Measurements from ENCODE around the gene SPINK14. TPM values are rescaled to one million over a fixed set of nuclear protein-coding genes. Genes with fewer than 3 reads are reported as not detected.

The SPINK14 gene
- not detected for total RNA-seq
- polyA plus RNA-seq, result not detected

- Mint-ChIP-seq H3K27me3 (no peaks in the 10 kb centered on the region), H3K27ac (no peak within 1 kb of the TSS), H3K36me3 (no peaks in the 10 kb centered on the region), H3K4me1 (no peaks in the 10 kb centered on the region), H3K4me3 (no peak within 1 kb of the TSS), H3K9me3 (no peaks in the 10 kb centered on the region)
- CTCF ChIA-PET (ENCODE audit: partially characterized antibody), result no interaction called here
- POLR2A ChIA-PET (ENCODE audit: partially characterized antibody), result no interaction called here
- H3K4me1 ChIP-seq (ENCODE audit: insufficient read depth, low read length), result no peaks in the 10 kb centered on the region
- no peak within 1 kb of the TSS for H3K27ac ChIP-seq (ENCODE audit: low read depth, low read length)
- H3K4me3 ChIP-seq (ENCODE audit: low read length in 2 of 2), result no peak within 1 kb of the TSS
- H3K27me3 ChIP-seq (ENCODE audit: insufficient read depth, low read length), result no peaks in the 10 kb centered on the region
- no peak for DNase-seq
- H3K36me3 ChIP-seq (ENCODE audit: insufficient read depth, low read length), result no peaks in the 10 kb centered on the region
- H3K9me3 ChIP-seq (ENCODE audit: control insufficient read depth in 1 of 2, low read length in 2 of 2), result no peaks in the 10 kb centered on the region
- intact Hi-C loops (cut with micrococcal nuclease), result no loop called here
These were observed at the start of gene SPINK14 for GRCh38 chr5:148168246-148168645. Gene SPINK14, plus strand, starts transcription at chr5:148168546. Its CDS starts 1,187 bp downstream, at chr5:148169733.

GRCh38 chr5:148120317-148120716 lies 48.0 kb upstream of the SPINK14 start:
- Mint-ChIP-seq H3K4me1 (no peaks in the 10 kb centered on the region), H3K27ac (no peak overlapping the region), H3K27me3 (peaks cover 0 to 2% of the 10 kb centered on the region in 2 donors), H3K9me3 (no peaks in the 10 kb centered on the region), H3K36me3 (no peaks in the 10 kb centered on the region), H3K4me3 (peak overlapping the region in 1 of 8 donors; percentile 4)
- no peaks in the 10 kb centered on the region for H3K36me3 ChIP-seq (ENCODE audit: insufficient read depth, low read length)
- POLR2A ChIA-PET (ENCODE audit: partially characterized antibody), result no interaction called here
- H3K9me3 ChIP-seq (ENCODE audit: control insufficient read depth in 1 of 2, low read length in 2 of 2), result no peaks in the 10 kb centered on the region
- no peaks in the 10 kb centered on the region for H3K27me3 ChIP-seq (ENCODE audit: insufficient read depth, low read length)
- DNase-seq, result no peak
- intact Hi-C loops (cut with micrococcal nuclease), result no loop called here
- no peak overlapping the region for H3K27ac ChIP-seq (ENCODE audit: low read depth, low read length)
- CTCF ChIA-PET (ENCODE audit: partially characterized antibody), result no interaction called here
- H3K4me1 ChIP-seq (ENCODE audit: insufficient read depth, low read length), result no peaks in the 10 kb centered on the region
- no peak overlapping the region for H3K4me3 ChIP-seq (ENCODE audit: low read length in 2 of 2)

- Mint-ChIP-seq H3K9me3 (no peaks in the 10 kb centered on the region), H3K4me1 (no peaks in the 10 kb centered on the region), H3K4me3 (no peak overlapping the region), H3K36me3 (no peaks in the 10 kb centered on the region), H3K27me3 (peaks cover 0 to 2% of the 10 kb centered on the region in 2 donors), H3K27ac (no peak overlapping the region)
- ChIA-PET POLR2A (ENCODE audit: partially characterized antibody) (no interaction called here), CTCF (ENCODE audit: partially characterized antibody) (no interaction called here)
- Histone ChIP-seq H3K27me3 (ENCODE audit: insufficient read depth, low read length) (no peaks in the 10 kb centered on the region), H3K4me1 (ENCODE audit: insufficient read depth, low read length) (no peaks in the 10 kb centered on the region), H3K27ac (ENCODE audit: low read depth, low read length) (no peak overlapping the region), H3K9me3 (ENCODE audit: control insufficient read depth in 1 of 2, low read length in 2 of 2) (no peaks in the 10 kb centered on the region), H3K4me3 (ENCODE audit: low read length in 2 of 2) (no peak overlapping the region), H3K36me3 (ENCODE audit: insufficient read depth, low read length) (no peaks in the 10 kb centered on the region)
- intact Hi-C loops (cut with micrococcal nuclease), result no loop called here
- DNase-seq, result no peak
These were observed 42.7 kb upstream of the SPINK14 start for GRCh38 chr5:148125641-148126040.

- H3K36me3 Mint-ChIP-seq, result no peaks in the 10 kb centered on the region
- POLR2A ChIA-PET (ENCODE audit: partially characterized antibody), result no interaction called here
- no peaks in the 10 kb centered on the region for H3K36me3 ChIP-seq (ENCODE audit: insufficient read depth, low read length)
- no peaks in the 10 kb centered on the region for H3K9me3 ChIP-seq (ENCODE audit: control insufficient read depth in 1 of 2, low read length in 2 of 2)
- intact Hi-C loops (cut with micrococcal nuclease), result no loop called here
- no peak for DNase-seq
- H3K4me3 ChIP-seq (ENCODE audit: low read length in 2 of 2), result no peak overlapping the region
- H3K27ac ChIP-seq (ENCODE audit: low read depth, low read length), result no peak overlapping the region
- peaks cover 0 to 4% of the 10 kb centered on the region in 2 donors for H3K27me3 Mint-ChIP-seq
- CTCF ChIA-PET (ENCODE audit: partially characterized antibody), result no interaction called here
- no peaks in the 10 kb centered on the region for H3K4me1 ChIP-seq (ENCODE audit: insufficient read depth, low read length)
- H3K9me3 Mint-ChIP-seq, result no peaks in the 10 kb centered on the region
- H3K27ac Mint-ChIP-seq, result no peak overlapping the region
- H3K4me3 Mint-ChIP-seq, result no peak overlapping the region
- H3K27me3 ChIP-seq (ENCODE audit: insufficient read depth, low read length), result no peaks in the 10 kb centered on the region
- H3K4me1 Mint-ChIP-seq, result no peaks in the 10 kb centered on the region
These were observed 33.0 kb upstream of the SPINK14 start for GRCh38 chr5:148135091-148136048.

- Histone ChIP-seq H3K27ac (ENCODE audit: low read depth, low read length) (no peak overlapping the region), H3K36me3 (ENCODE audit: insufficient read depth, low read length) (no peaks in the 10 kb centered on the region), H3K4me1 (ENCODE audit: insufficient read depth, low read length) (no peaks in the 10 kb centered on the region), H3K9me3 (ENCODE audit: control insufficient read depth in 1 of 2, low read length in 2 of 2) (no peaks in the 10 kb centered on the region), H3K27me3 (ENCODE audit: insufficient read depth, low read length) (no peaks in the 10 kb centered on the region), H3K4me3 (ENCODE audit: low read length in 2 of 2) (no peak overlapping the region)
- Mint-ChIP-seq H3K4me1 (no peaks in the 10 kb centered on the region), H3K4me3 (no peak overlapping the region), H3K27ac (no peak overlapping the region), H3K36me3 (no peaks in the 10 kb centered on the region), H3K9me3 (peaks cover 0 to 4% (median 2%) of the 10 kb centered on the region in 8 donors), H3K27me3 (peaks cover 3 to 4% of the 10 kb centered on the region in 2 donors)
- intact Hi-C loops (cut with micrococcal nuclease), result no loop called here
- CTCF ChIA-PET (ENCODE audit: partially characterized antibody), result no interaction called here
- POLR2A ChIA-PET (ENCODE audit: partially characterized antibody), result no interaction called here
- DNase-seq, result no peak
These were observed 27.5 kb upstream of the SPINK14 start for GRCh38 chr5:148140846-148141245.

GRCh38 chr5:148141645-148142044 lies 26.7 kb upstream of the SPINK14 start:
- intact Hi-C loops (cut with micrococcal nuclease), result no loop called here
- H3K27me3 Mint-ChIP-seq, result peaks cover 3 to 4% of the 10 kb centered on the region in 2 donors
- H3K9me3 ChIP-seq (ENCODE audit: control insufficient read depth in 1 of 2, low read length in 2 of 2), result no peaks in the 10 kb centered on the region

GRCh38 chr5:148145916-148146315 lies 22.4 kb upstream of the SPINK14 start:
- Mint-ChIP-seq H3K36me3 (no peaks in the 10 kb centered on the region), H3K4me3 (no peak overlapping the region), H3K9me3 (peaks cover 0 to 4% (median 2%) of the 10 kb centered on the region in 8 donors), H3K4me1 (no peaks in the 10 kb centered on the region), H3K27me3 (peaks cover 2 to 8% of the 10 kb centered on the region in 2 donors), H3K27ac (no peak overlapping the region)
- no peak for DNase-seq
- POLR2A ChIA-PET (ENCODE audit: partially characterized antibody), result no interaction called here
- CTCF ChIA-PET (ENCODE audit: partially characterized antibody), result no interaction called here
- Histone ChIP-seq H3K4me1 (ENCODE audit: insufficient read depth, low read length) (no peaks in the 10 kb centered on the region), H3K27me3 (ENCODE audit: insufficient read depth, low read length) (no peaks in the 10 kb centered on the region), H3K4me3 (ENCODE audit: low read length in 2 of 2) (no peak overlapping the region), H3K27ac (ENCODE audit: low read depth, low read length) (no peak overlapping the region), H3K36me3 (ENCODE audit: insufficient read depth, low read length) (no peaks in the 10 kb centered on the region), H3K9me3 (ENCODE audit: control insufficient read depth in 1 of 2, low read length in 2 of 2) (no peaks in the 10 kb centered on the region)
- intact Hi-C loops (cut with micrococcal nuclease), result no loop called here

More at GRCh38 chr5:148141645-148142044, 26.7 kb upstream of the SPINK14 start:
- DNase-seq, result no peak
- POLR2A ChIA-PET (ENCODE audit: partially characterized antibody), result no interaction called here
- Mint-ChIP-seq H3K27ac (no peak overlapping the region), H3K9me3 (peaks cover 0 to 4% (median 2%) of the 10 kb centered on the region in 8 donors), H3K4me1 (no peaks in the 10 kb centered on the region), H3K4me3 (no peak overlapping the region), H3K36me3 (no peaks in the 10 kb centered on the region)
- CTCF ChIA-PET (ENCODE audit: partially characterized antibody), result no interaction called here
- Histone ChIP-seq H3K4me3 (ENCODE audit: low read length in 2 of 2) (no peak overlapping the region), H3K27ac (ENCODE audit: low read depth, low read length) (no peak overlapping the region), H3K36me3 (ENCODE audit: insufficient read depth, low read length) (no peaks in the 10 kb centered on the region), H3K4me1 (ENCODE audit: insufficient read depth, low read length) (no peaks in the 10 kb centered on the region), H3K27me3 (ENCODE audit: insufficient read depth, low read length) (no peaks in the 10 kb centered on the region)
